C4-2B (cell line): ENCODE measurements around the gene PLAC1.

Source experiments
- ZFX ChIP-seq: fragments of 450-650 bp; IDR thresholded peaks from 2 replicates; pipeline ENCODE4 v1.6.1; 2017
- TF ChIP-seq, protein P1 (sequence below): fragments of 450-650 bp; conservative IDR thresholded peaks from 2 replicates; pipeline ENCODE4 v1.5.1; 2017; ENCODE audit warnings: mild to moderate bottlenecking

- TF ChIP-seq, protein P1, sequence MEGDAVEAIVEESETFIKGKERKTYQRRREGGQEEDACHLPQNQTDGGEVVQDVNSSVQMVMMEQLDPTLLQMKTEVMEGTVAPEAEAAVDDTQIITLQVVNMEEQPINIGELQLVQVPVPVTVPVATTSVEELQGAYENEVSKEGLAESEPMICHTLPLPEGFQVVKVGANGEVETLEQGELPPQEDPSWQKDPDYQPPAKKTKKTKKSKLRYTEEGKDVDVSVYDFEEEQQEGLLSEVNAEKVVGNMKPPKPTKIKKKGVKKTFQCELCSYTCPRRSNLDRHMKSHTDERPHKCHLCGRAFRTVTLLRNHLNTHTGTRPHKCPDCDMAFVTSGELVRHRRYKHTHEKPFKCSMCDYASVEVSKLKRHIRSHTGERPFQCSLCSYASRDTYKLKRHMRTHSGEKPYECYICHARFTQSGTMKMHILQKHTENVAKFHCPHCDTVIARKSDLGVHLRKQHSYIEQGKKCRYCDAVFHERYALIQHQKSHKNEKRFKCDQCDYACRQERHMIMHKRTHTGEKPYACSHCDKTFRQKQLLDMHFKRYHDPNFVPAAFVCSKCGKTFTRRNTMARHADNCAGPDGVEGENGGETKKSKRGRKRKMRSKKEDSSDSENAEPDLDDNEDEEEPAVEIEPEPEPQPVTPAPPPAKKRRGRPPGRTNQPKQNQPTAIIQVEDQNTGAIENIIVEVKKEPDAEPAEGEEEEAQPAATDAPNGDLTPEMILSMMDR, result no peak
- TF ChIP-seq ZFX, result no peak
These were observed 20.9 kb upstream of the PLAC1 start for GRCh38 chrX:134679221-134679620.
